Measurements from ENCODE around the gene DUSP23. TPM values are rescaled to one million over a fixed set of nuclear protein-coding genes. Genes with fewer than 3 reads are reported as not detected.

The DUSP23 gene
- total RNA-seq, 1 donor from 2014 or later = 38.7 TPM

DNA sequence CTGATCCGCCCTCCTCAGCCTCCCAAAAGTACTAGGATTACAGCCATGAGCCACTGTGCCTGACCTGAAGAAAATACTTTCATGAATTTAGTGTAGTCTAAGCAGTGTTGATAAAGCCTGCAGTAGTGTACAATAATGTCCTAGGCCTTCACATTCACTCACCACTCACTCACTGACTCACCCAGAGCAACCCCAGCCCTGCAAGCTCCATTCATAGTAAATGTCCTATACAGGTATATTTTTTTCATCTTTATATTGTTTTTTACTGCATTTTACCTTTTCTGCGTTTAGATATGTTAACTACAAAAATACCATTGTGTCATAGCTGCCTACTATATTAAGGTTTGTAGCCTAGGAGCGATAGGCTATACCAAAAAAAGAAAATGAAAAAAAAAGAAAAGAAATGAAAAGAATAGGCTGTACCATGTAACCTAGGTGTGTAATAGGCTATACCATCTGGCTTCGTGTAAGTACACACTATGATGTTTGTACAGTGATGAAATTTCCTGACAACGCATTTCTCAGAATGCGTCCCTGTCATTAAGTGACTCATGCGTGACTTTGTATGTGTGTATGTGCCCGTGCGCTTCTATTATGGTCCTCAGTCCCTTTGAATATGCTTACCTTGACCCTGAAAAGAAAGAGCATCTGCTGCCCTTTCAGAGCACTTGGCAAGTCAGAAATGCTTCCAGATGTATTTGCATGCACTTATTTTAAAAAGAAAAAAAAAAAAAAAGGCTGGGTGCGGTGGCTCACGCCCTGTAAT is 36.7 kb downstream of the DUSP23 start:
- H3K36me3 Mint-ChIP-seq (ENCODE audit: low read depth, unreplicated experiment) = no peaks in the 10 kb centered on the region
- TF ChIP-seq, protein P1, sequence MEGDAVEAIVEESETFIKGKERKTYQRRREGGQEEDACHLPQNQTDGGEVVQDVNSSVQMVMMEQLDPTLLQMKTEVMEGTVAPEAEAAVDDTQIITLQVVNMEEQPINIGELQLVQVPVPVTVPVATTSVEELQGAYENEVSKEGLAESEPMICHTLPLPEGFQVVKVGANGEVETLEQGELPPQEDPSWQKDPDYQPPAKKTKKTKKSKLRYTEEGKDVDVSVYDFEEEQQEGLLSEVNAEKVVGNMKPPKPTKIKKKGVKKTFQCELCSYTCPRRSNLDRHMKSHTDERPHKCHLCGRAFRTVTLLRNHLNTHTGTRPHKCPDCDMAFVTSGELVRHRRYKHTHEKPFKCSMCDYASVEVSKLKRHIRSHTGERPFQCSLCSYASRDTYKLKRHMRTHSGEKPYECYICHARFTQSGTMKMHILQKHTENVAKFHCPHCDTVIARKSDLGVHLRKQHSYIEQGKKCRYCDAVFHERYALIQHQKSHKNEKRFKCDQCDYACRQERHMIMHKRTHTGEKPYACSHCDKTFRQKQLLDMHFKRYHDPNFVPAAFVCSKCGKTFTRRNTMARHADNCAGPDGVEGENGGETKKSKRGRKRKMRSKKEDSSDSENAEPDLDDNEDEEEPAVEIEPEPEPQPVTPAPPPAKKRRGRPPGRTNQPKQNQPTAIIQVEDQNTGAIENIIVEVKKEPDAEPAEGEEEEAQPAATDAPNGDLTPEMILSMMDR (IDR thresholded peaks at IDR 0.05; ENCODE audit: unreplicated experiment) = no peak
- no peak for DNase-seq (ENCODE audit: low spot score)
- no peaks in the 10 kb centered on the region for H3K4me1 Mint-ChIP-seq (ENCODE audit: unreplicated experiment)
- no peaks in the 10 kb centered on the region for H3K9me3 Mint-ChIP-seq (ENCODE audit: unreplicated experiment)
- H3K27me3 Mint-ChIP-seq (ENCODE audit: unreplicated experiment) = peaks cover 6% of the 10 kb centered on the region
- no peak overlapping the region for H3K4me3 Mint-ChIP-seq (ENCODE audit: unreplicated experiment)
- H3K27ac Mint-ChIP-seq (ENCODE audit: unreplicated experiment) = no peak overlapping the region

- no peaks in the 10 kb centered on the region for H3K9me3 Mint-ChIP-seq (ENCODE audit: unreplicated experiment)
- H3K27ac Mint-ChIP-seq (ENCODE audit: unreplicated experiment) = no peak overlapping the region
- peaks cover 12% of the 10 kb centered on the region for H3K27me3 Mint-ChIP-seq (ENCODE audit: unreplicated experiment)
- TF ChIP-seq, protein P1 (IDR thresholded peaks at IDR 0.05; ENCODE audit: unreplicated experiment) = peak; percentile 35
- H3K4me1 Mint-ChIP-seq (ENCODE audit: unreplicated experiment) = peaks cover 5% of the 10 kb centered on the region
- DNase-seq (ENCODE audit: low spot score) = peak; percentile 72
- no peaks in the 10 kb centered on the region for H3K36me3 Mint-ChIP-seq (ENCODE audit: low read depth, unreplicated experiment)
- no peak overlapping the region for H3K4me3 Mint-ChIP-seq (ENCODE audit: unreplicated experiment)
Observed at GRCh38 chr1:159821171-159821867, 40.6 kb downstream of the DUSP23 start.

DNA sequence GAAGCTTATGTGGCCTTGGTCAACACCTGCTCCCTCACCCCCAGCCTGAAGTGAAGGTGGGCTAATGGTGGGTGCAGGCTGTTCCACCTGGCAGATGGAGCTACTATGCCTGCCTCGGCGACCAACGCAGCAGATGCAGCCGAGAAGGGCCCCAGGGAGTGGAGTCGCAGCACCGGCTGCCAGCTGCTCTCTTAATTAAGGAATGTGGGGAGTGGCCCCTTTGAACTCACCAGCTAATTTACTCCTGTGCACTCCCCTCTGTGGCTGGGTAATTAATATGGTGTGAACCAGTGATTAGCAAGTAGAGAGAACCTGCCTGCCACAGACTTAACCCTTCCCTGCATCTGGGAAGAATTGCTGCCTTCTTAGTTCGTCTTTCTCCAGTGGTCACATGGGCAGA is 42.6 kb downstream of the DUSP23 start:
- TF ChIP-seq, protein P1 (IDR thresholded peaks at IDR 0.05; ENCODE audit: unreplicated experiment) = no peak
- Mint-ChIP-seq H3K36me3 (ENCODE audit: low read depth, unreplicated experiment) (no peaks in the 10 kb centered on the region), H3K9me3 (ENCODE audit: unreplicated experiment) (no peaks in the 10 kb centered on the region), H3K27ac (ENCODE audit: unreplicated experiment) (no peak overlapping the region), H3K4me1 (ENCODE audit: unreplicated experiment) (peaks cover 6% of the 10 kb centered on the region), H3K4me3 (ENCODE audit: unreplicated experiment) (peak overlapping the region; percentile 37), H3K27me3 (ENCODE audit: unreplicated experiment) (peaks cover 14% of the 10 kb centered on the region)
- no peak for DNase-seq (ENCODE audit: low spot score)

GRCh38 chr1:159825564-159825963 is 44.8 kb downstream of the DUSP23 start:
- H3K27ac Mint-ChIP-seq (ENCODE audit: unreplicated experiment) = no peak overlapping the region
- no peaks in the 10 kb centered on the region for H3K36me3 Mint-ChIP-seq (ENCODE audit: low read depth, unreplicated experiment)
- no peak for DNase-seq (ENCODE audit: low spot score)
- peaks cover 6% of the 10 kb centered on the region for H3K4me1 Mint-ChIP-seq (ENCODE audit: unreplicated experiment)
- no peak overlapping the region for H3K4me3 Mint-ChIP-seq (ENCODE audit: unreplicated experiment)
- peaks cover 16% of the 10 kb centered on the region for H3K27me3 Mint-ChIP-seq (ENCODE audit: unreplicated experiment)
- TF ChIP-seq, protein P1 (IDR thresholded peaks at IDR 0.05; ENCODE audit: unreplicated experiment) = no peak
- H3K9me3 Mint-ChIP-seq (ENCODE audit: unreplicated experiment) = no peaks in the 10 kb centered on the region
